Stomach (tissue), 9 donors: ENCODE results near the gene HAGH. TPM values are rescaled to one million over a fixed set of nuclear protein-coding genes. Genes with fewer than 3 reads are reported as not detected.

Experiments
- DNase-seq, 2 donors: peaks; one replicate each; pipeline versions ENCODE4 v3.0.0 to v3.0.0-alpha.2; 2013 to 2019
- H3K27ac ChIP-seq, 5 donors: fragments of 200-600 bp in 4 of 5; sonication (generic) in 4 of 5; one replicate each; pipeline ENCODE4 v1.5.1; 2013 to 2019; ENCODE audit warnings: mild to moderate bottlenecking in 1 of 5, moderate library complexity in 1 of 5
- H3K27me3 ChIP-seq, 3 donors: fragments of 200-600 bp; sonication (generic); one replicate each; pipeline ENCODE4 v1.5.1; 2017 to 2019; ENCODE audit warnings: mixed run types in 1 of 3
- H3K36me3 ChIP-seq, 4 donors: fragments of 200-600 bp; sonication (generic); 1 replicate in 3 of 4; 2 replicates in 1 of 4; pipeline ENCODE4 v1.5.1; 2016 to 2019
- H3K4me1 ChIP-seq, 4 donors: fragments of 200-600 bp; sonication (generic); one replicate each; pipeline ENCODE4 v1.5.1; 2016 to 2019
- H3K4me3 ChIP-seq, 4 donors: fragments of 200-600 bp; sonication (generic) in 3 of 4; one replicate each; pipeline ENCODE4 v1.5.1; 2016 to 2019; ENCODE audit warnings: mild to moderate bottlenecking in 1 of 4
- H3K9me3 ChIP-seq, 4 donors: fragments of 200-600 bp; sonication (generic); one replicate each; pipeline ENCODE4 v1.5.1; 2016 to 2019
- CTCF ChIP-seq, 7 experiments: fragments of 450-650 bp in 4 of 7; fragments of 200-600 bp in 3 of 7; sonication (generic) in 3 of 7; IDR thresholded peaks; one replicate each; pipeline ENCODE4 v1.5.1; 2016 to 2019; ENCODE audit warnings: antibody characterized with exemption in 7 of 7, control low read depth in 2 of 7, mild to moderate bottlenecking in 1 of 7
- EP300 ChIP-seq: sonication (generic); formaldehyde crosslinking; IDR thresholded peaks from one replicate; pipeline ENCODE4 v1.6.1; 2017; ENCODE audit warnings: antibody characterized with exemption
- POLR2A ChIP-seq, 4 donors: fragments of 450-650 bp; IDR thresholded peaks; one replicate each; pipeline ENCODE4 v1.6.1; 2016; ENCODE audit warnings: antibody characterized with exemption in 4 of 4, control low read depth in 2 of 4, mild to moderate bottlenecking in 1 of 4, moderate library complexity in 1 of 4
- POLR2AphosphoS5 ChIP-seq, 3 donors: sonication (generic); formaldehyde crosslinking; IDR thresholded peaks; one replicate each; pipeline ENCODE4 v1.6.1; 2016; ENCODE audit warnings: antibody characterized with exemption in 3 of 3
- WGBS, 5 donors: extraction: QIAGEN DNeasy Blood & Tissue Kit in 3 of 5; methylation state at CpG; one replicate each; pipeline versions ENCODE4 v1.1.5 to v1.1.7; 2013 to 2018; 5-methylcytosine and 5-hydroxymethylcytosine counted together
- intact Hi-C: fragments of 100-400 bp; cut with DNase I; formaldehyde crosslinking; loops from one replicate; pipeline ENCODE4 v1.15.1; 2023; ENCODE audit warnings: low total_unique reads
- polyA plus RNA-seq, 3 donors: library from polyadenylated mRNA; stranded (reverse); fragments of 200-250 nt; gene quantifications; one replicate each; pipeline ENCODE4 v1.2.3, GENCODE V29; 2013
- total RNA-seq, 5 donors: library from RNA; depleted of rRNA; stranded (reverse); fragments of >200 nt; gene quantifications; one replicate each; pipeline versions ENCODE4 v1.1.0 to v1.2.3, GENCODE V29; 2014 to 2016
- donor health status: healthy with polysubstance abuse.
- donor health status: Bipolar disorder and iron deficiency.
- donor health status: healthy.

The HAGH gene
- total and polyA plus RNA-seq, 8 donors, result 30.3 to 119 (median 69.2) TPM

- TF ChIP-seq POLR2AphosphoS5 (IDR thresholded peaks at IDR 0.05) (no peak), EP300 (no peak), POLR2A (IDR thresholded peaks at IDR 0.05) (no peak), CTCF (IDR thresholded peaks at IDR 0.05) (no peak)
- Histone ChIP-seq H3K4me3 (no peak overlapping the region), H3K9me3 (no peaks in the 10 kb centered on the region), H3K27me3 (no peaks in the 10 kb centered on the region), H3K36me3 (peaks cover 0 to 9% (median 3%) of the 10 kb centered on the region in 4 donors), H3K4me1 (no peaks in the 10 kb centered on the region), H3K27ac (no peak overlapping the region)
- 61 to 79% (median 67%) methylated on average over 9 of the region's 9 CpGs for WGBS, 5 donors
- intact Hi-C loops, result no loop called here
- no peak for DNase-seq
These were observed 12.9 kb upstream of the HAGH start for GRCh38 chr16:1839554-1839953.

GRCh38 chr16:1834096-1834495 is 7.5 kb upstream of the HAGH start:
- H3K36me3 ChIP-seq, result peaks cover 0 to 16% (median 7%) of the 10 kb centered on the region in 4 donors
- DNase-seq, result no peak
- no peaks in the 10 kb centered on the region for H3K27me3 ChIP-seq
- no peaks in the 10 kb centered on the region for H3K9me3 ChIP-seq
- intact Hi-C loops, result no loop called here
- H3K27ac ChIP-seq, result no peak overlapping the region
- peaks cover 6 to 23% (median 17%) of the 10 kb centered on the region in 4 donors for H3K4me1 ChIP-seq
- TF ChIP-seq POLR2AphosphoS5 (IDR thresholded peaks at IDR 0.05) (no peak), POLR2A (IDR thresholded peaks at IDR 0.05) (no peak), EP300 (no peak), CTCF (IDR thresholded peaks at IDR 0.05) (no peak)
- no peak overlapping the region for H3K4me3 ChIP-seq
- WGBS, 5 donors, result 60 to 77% (median 70%) methylated on average over 5 of the region's 5 CpGs

DNA sequence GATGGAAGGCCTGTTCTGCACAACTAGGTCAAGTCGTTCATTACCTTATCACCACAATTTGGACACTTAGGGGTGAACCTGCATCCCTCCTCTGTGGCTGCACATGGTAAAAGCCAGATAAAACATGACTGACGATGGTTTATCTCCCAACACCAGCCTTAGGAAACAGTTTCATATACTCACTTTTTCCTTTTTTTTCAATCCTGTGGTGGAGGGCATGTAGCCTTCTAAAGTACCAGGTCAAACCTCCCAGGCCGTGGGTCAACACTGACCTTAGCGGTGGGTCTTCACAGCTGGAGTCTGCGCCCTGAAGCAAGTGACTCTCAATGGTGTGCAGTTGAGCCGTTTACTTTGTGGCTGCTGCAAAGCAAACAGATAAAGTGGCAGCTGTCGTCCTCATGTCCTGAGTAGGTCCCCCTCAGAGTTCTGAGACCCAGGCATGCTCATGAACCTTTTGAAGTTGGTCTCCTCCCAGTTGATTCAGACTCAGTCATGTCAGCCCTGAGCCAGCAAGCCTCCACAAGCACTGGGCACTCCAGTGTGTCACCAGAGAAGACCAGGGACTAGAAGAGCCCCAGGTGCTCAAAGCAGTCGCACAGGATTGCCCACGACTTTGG is 6.3 kb upstream of the HAGH start:
- H3K27me3 ChIP-seq, result no peaks in the 10 kb centered on the region
- no peak for DNase-seq
- no peak overlapping the region for H3K4me3 ChIP-seq
- peaks cover 0 to 16% (median 8%) of the 10 kb centered on the region in 4 donors for H3K36me3 ChIP-seq
- peaks cover 14 to 35% (median 29%) of the 10 kb centered on the region in 4 donors for H3K4me1 ChIP-seq
- no peak for TF ChIP-seq POLR2AphosphoS5 (IDR thresholded peaks at IDR 0.05)
- no peak for TF ChIP-seq POLR2A (IDR thresholded peaks at IDR 0.05)
- TF ChIP-seq CTCF (IDR thresholded peaks at IDR 0.05), result no peak
- no peak for TF ChIP-seq EP300
- WGBS, 5 donors, result 55 to 66% (median 64%) methylated on average over 9 of the region's 9 CpGs
- intact Hi-C loops, result no loop called here
- no peaks in the 10 kb centered on the region for H3K9me3 ChIP-seq
- H3K27ac ChIP-seq, result no peak overlapping the region

GRCh38 chr16:1831186-1832075 is 4.8 kb upstream of the HAGH start:
- Histone ChIP-seq H3K9me3 (no peaks in the 10 kb centered on the region), H3K4me3 (no peak overlapping the region), H3K27me3 (no peaks in the 10 kb centered on the region), H3K27ac (peak overlapping the region in 1 of 5 donors; percentile 62), H3K4me1 (peaks cover 19 to 41% (median 36%) of the 10 kb centered on the region in 4 donors), H3K36me3 (peaks cover 0 to 16% (median 8%) of the 10 kb centered on the region in 4 donors)
- no peak for TF ChIP-seq POLR2A (IDR thresholded peaks at IDR 0.05)
- TF ChIP-seq EP300, result no peak
- no peak for DNase-seq
- intact Hi-C loops, result no loop called here
- WGBS, 5 donors, result 83 to 94% (median 87%) methylated on average over 19 of the region's 19 CpGs
